GM18909 (cell line): Measurements from ENCODE around the gene CUBN.

ENCODE experiments used
- ATAC-seq: cut with Tn5 transposase; IDR thresholded peaks from one replicate; pipeline ENCODE4 v1.9.1; 2021; ENCODE audit warnings: mild to moderate bottlenecking; ENCODE audit not compliant: unreplicated experiment, poor library complexity

CUBN gene

GRCh38 chr10:16999665-17000451 lies 129.8 kb downstream of the CUBN start:
- no peak for ATAC-seq

GRCh38 chr10:16996530-16996964 lies 133.1 kb downstream of the CUBN start:
- ATAC-seq: no peak

GRCh38 chr10:16995867-16996529 lies 133.6 kb downstream of the CUBN start:
- ATAC-seq: no peak

GRCh38 chr10:16993186-16993585 lies 136.4 kb downstream of the CUBN start:
- ATAC-seq: no peak

GRCh38 chr10:16992611-16993119 lies 136.9 kb downstream of the CUBN start:
- ATAC-seq: no peak

- no peak for ATAC-seq
Observed at GRCh38 chr10:16991011-16991410, 138.6 kb downstream of the CUBN start.

GRCh38 chr10:16989826-16990293 lies 139.8 kb downstream of the CUBN start:
- ATAC-seq: no peak

- no peak for ATAC-seq
Observed at GRCh38 chr10:16988900-16989299, 140.7 kb downstream of the CUBN start.

GRCh38 chr10:16987976-16988610 lies 141.5 kb downstream of the CUBN start:
- no peak for ATAC-seq

- ATAC-seq: no peak
Observed at GRCh38 chr10:16987206-16987621, 142.4 kb downstream of the CUBN start.

GRCh38 chr10:16986406-16987205 lies 143.0 kb downstream of the CUBN start:
- ATAC-seq: no peak

GRCh38 chr10:16986082-16986405 lies 143.6 kb downstream of the CUBN start:
- no peak for ATAC-seq

GRCh38 chr10:16984242-16984641 lies 145.4 kb downstream of the CUBN start:
- ATAC-seq: no peak

- no peak for ATAC-seq
Observed at GRCh38 chr10:16976803-16977202, 152.8 kb downstream of the CUBN start.

- no peak for ATAC-seq
Observed at GRCh38 chr10:16975188-16975587, 154.4 kb downstream of the CUBN start.

GRCh38 chr10:16968416-16969041 lies 161.1 kb downstream of the CUBN start:
- ATAC-seq: no peak

- no peak for ATAC-seq
Observed at GRCh38 chr10:16967866-16968415, 161.7 kb downstream of the CUBN start.

- no peak for ATAC-seq
Observed at GRCh38 chr10:16966991-16967865, 162.4 kb downstream of the CUBN start.
